ENCODE measurements around the gene PALM3. TPM values are rescaled to one million over a fixed set of nuclear protein-coding genes. Genes with fewer than 3 reads are reported as not detected.

PALM3 gene
- total RNA-seq, 1 experiment from 2014 or later = 0.54 TPM

DNA sequence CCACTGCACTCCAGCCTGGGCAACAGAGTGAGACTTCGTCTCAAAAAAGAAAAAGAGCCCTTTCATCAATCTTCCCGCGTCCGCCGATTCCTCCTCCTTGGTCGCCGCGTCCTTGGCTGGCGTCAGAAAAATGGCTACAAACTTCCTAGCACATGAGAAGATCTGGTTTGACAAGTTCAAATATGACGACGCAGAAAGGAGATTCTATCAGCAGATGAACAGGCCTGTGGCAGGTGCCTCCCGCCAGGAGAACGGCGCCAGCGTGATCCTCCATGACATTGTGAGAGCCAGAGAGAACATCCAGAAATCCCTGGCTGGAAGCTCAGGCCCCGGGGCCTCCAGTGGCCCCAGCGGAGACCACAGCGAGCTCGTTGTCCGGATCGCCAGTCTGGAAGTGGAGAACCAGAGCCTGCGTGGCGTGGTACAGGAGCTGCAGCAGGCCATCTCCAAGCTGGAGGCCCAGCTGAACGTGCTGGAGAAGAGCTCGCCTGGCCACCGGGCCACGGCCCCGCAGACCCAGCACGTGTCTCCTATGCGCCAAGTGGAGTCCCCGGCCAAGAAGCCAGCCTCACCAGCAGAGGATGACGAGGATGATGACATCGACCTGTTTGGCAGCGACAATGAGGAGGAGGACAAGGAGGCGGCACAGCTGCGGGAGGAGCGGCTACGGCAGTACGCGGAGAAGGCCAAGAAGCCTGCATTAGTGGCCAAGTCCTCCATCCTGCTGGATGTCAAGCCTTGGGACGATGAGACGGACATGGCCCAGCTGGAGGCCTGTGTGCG is 8.6 kb upstream of the PALM3 start:
- Histone ChIP-seq H3K9me3 (ENCODE audit: control insufficient read depth, insufficient read depth, low read depth, low read length) (no peaks in the 10 kb centered on the region), H3K4me3 (ENCODE audit: low read depth in 2 of 2, low read length in 2 of 2) (no peak overlapping the region), H3K36me3 (ENCODE audit: control insufficient read depth, insufficient read depth, low read length) (no peaks in the 10 kb centered on the region; the same call in 1 of the 2 replicates), H3K27me3 (ENCODE audit: control insufficient read depth, insufficient read depth, low read length) (no peaks in the 10 kb centered on the region), H3K27ac (ENCODE audit: low read length) (no peak overlapping the region), H3K4me1 (ENCODE audit: control insufficient read depth, insufficient read depth, low read length) (no peaks in the 10 kb centered on the region)
- POLR2A ChIA-PET = interaction anchor here (0.6 kb wide), 1 partner anchor 61 kb away, joined by 5 read pairs; no protein-coding TSS in a partner anchor
- DNase-seq (ENCODE audit: low read depth, low spot score) (no peak), ATAC-seq (no peak)
- intact Hi-C loops (cut with micrococcal nuclease; ENCODE audit: unreplicated experiment) = no loop called here
- TF ChIP-seq, protein P1, sequence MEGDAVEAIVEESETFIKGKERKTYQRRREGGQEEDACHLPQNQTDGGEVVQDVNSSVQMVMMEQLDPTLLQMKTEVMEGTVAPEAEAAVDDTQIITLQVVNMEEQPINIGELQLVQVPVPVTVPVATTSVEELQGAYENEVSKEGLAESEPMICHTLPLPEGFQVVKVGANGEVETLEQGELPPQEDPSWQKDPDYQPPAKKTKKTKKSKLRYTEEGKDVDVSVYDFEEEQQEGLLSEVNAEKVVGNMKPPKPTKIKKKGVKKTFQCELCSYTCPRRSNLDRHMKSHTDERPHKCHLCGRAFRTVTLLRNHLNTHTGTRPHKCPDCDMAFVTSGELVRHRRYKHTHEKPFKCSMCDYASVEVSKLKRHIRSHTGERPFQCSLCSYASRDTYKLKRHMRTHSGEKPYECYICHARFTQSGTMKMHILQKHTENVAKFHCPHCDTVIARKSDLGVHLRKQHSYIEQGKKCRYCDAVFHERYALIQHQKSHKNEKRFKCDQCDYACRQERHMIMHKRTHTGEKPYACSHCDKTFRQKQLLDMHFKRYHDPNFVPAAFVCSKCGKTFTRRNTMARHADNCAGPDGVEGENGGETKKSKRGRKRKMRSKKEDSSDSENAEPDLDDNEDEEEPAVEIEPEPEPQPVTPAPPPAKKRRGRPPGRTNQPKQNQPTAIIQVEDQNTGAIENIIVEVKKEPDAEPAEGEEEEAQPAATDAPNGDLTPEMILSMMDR (IDR thresholded peaks at IDR 0.05) = no peak
- TF ChIP-seq POLR2AphosphoS5 (IDR thresholded peaks at IDR 0.05; ENCODE audit: low read depth, low read length) (no peak), TCF7L2 (IDR thresholded peaks at IDR 0.05; ENCODE audit: low read depth, low read length) (no peak)
- TF ChIP-seq, protein P2, sequence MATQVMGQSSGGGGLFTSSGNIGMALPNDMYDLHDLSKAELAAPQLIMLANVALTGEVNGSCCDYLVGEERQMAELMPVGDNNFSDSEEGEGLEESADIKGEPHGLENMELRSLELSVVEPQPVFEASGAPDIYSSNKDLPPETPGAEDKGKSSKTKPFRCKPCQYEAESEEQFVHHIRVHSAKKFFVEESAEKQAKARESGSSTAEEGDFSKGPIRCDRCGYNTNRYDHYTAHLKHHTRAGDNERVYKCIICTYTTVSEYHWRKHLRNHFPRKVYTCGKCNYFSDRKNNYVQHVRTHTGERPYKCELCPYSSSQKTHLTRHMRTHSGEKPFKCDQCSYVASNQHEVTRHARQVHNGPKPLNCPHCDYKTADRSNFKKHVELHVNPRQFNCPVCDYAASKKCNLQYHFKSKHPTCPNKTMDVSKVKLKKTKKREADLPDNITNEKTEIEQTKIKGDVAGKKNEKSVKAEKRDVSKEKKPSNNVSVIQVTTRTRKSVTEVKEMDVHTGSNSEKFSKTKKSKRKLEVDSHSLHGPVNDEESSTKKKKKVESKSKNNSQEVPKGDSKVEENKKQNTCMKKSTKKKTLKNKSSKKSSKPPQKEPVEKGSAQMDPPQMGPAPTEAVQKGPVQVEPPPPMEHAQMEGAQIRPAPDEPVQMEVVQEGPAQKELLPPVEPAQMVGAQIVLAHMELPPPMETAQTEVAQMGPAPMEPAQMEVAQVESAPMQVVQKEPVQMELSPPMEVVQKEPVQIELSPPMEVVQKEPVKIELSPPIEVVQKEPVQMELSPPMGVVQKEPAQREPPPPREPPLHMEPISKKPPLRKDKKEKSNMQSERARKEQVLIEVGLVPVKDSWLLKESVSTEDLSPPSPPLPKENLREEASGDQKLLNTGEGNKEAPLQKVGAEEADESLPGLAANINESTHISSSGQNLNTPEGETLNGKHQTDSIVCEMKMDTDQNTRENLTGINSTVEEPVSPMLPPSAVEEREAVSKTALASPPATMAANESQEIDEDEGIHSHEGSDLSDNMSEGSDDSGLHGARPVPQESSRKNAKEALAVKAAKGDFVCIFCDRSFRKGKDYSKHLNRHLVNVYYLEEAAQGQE (IDR thresholded peaks at IDR 0.05; ENCODE audit: insufficient read depth in 1 of 2, low read depth in 2 of 2, low read length in 1 of 2) = no peak
- CTCF ChIA-PET = interaction anchor here (0.6 kb wide), 1 partner anchor 10 kb away, joined by 3 read pairs; no protein-coding TSS in a partner anchor
- no TSS peak for BruUV-seq (replicated peaks)
- in situ Hi-C loops (cut with HindIII; ENCODE audit: low pct_unique_long_range_greater_than_20kb, low sequenced_read_pairs) = no loop called here

DNA sequence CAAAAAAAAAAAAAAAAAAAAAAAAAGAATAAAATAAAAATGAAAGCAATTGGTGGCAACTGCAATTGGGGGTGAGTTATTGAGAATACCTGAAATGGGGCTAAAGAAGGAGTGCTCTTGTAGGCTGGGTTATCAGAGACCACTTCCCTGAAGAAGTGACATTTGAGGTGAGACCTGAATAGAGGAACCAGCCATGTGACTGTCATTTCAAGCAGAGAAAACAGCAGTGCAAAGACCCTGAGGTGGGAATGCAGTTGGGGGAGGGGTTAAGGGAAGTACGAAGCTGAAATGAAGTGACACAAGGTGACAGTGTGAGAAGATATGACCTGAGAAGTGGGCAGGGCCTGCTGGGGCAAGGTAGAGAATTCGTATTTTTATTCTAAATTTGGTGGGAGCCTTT is 4.3 kb upstream of the PALM3 start:
- POLR2A ChIA-PET = no interaction called here

More for the DNA sequence above, 4.3 kb upstream of the PALM3 start:
- no peaks in the 10 kb centered on the region for H3K4me1 ChIP-seq (ENCODE audit: control insufficient read depth, insufficient read depth, low read length)
- intact Hi-C loops (cut with micrococcal nuclease; ENCODE audit: unreplicated experiment) = no loop called here
- ATAC-seq (no peak), DNase-seq (ENCODE audit: low read depth, low spot score) (no peak)
- no peak overlapping the region for H3K4me3 ChIP-seq (ENCODE audit: low read depth in 2 of 2, low read length in 2 of 2)
- CTCF ChIA-PET = no interaction called here
- TF ChIP-seq TCF7L2 (IDR thresholded peaks at IDR 0.05; ENCODE audit: low read depth, low read length) = no peak
- TF ChIP-seq, protein P1 (IDR thresholded peaks at IDR 0.05) = no peak
- TF ChIP-seq SIN3A (IDR thresholded peaks at IDR 0.05; ENCODE audit: borderline replicate concordance, insufficient read depth, low read depth, low read length) = no peak
- in situ Hi-C loops (cut with HindIII; ENCODE audit: low pct_unique_long_range_greater_than_20kb, low sequenced_read_pairs) = no loop called here
- no peaks in the 10 kb centered on the region for H3K9me3 ChIP-seq (ENCODE audit: control insufficient read depth, insufficient read depth, low read depth, low read length)
- BruUV-seq (replicated peaks) = no TSS peak
- H3K36me3 ChIP-seq (ENCODE audit: control insufficient read depth, insufficient read depth, low read length) = no peaks in the 10 kb centered on the region
- no peak overlapping the region for H3K27ac ChIP-seq (ENCODE audit: low read length)
- H3K27me3 ChIP-seq (ENCODE audit: control insufficient read depth, insufficient read depth, low read length) = no peaks in the 10 kb centered on the region

Measured in Panc1 (cell line).